ENCODE results near the gene PSTPIP2. TPM values are rescaled to one million over a fixed set of nuclear protein-coding genes. Genes with fewer than 3 reads are reported as not detected.

PSTPIP2 gene
- 0.24 to 0.39 TPM (median 0.28 TPM) in 5 replicates for total RNA-seq (2022; extraction: Qiagen RNA extraction; ENCODE audit: low read depth)

GRCh38 chr18:46071653-46072375 is at the start of gene PSTPIP2:
Gene PSTPIP2 (minus strand): TSS chr18:46072260. CDS start chr18:46072188, 72 bp downstream.

GRCh38 chr18:46104128-46104911 is 32.3 kb upstream of the PSTPIP2 start, which contains the start of gene HAUS1:
Gene HAUS1 (plus strand): TSS chr18:46104385. CDS start chr18:46104412, 27 bp downstream.

GRCh38 chr18:46097801-46098615 is 25.9 kb upstream of the PSTPIP2 start, which contains the start of gene ATP5F1A:
Gene ATP5F1A (minus strand): TSS chr18:46098296. CDS start chr18:46098231, 65 bp downstream.

GRCh38 chr18:45967007-45967706 is 104.9 kb downstream of the PSTPIP2 start, which contains the start of gene EPG5:
Gene EPG5 (minus strand): TSS chr18:45967329. CDS start chr18:45967239, 90 bp downstream.

Other genes starting within 250 kb of the PSTPIP2 start
- gene SIGLEC15, start 246.6 kb downstream of the PSTPIP2 start, total RNA-seq (2022; extraction: Qiagen RNA extraction; ENCODE audit: low read depth) = 0.05 to 0.44 TPM (median 0.08 TPM) in 4 of 5 replicates, not detected in the other
- gene EPG5, start 104.9 kb downstream of the PSTPIP2 start, total RNA-seq (2022; extraction: Qiagen RNA extraction; ENCODE audit: low read depth) = 3.3 to 5.6 TPM (median 4.7 TPM) in 5 replicates
- gene ATP5F1A, start 26.0 kb upstream of the PSTPIP2 start, total RNA-seq (2022; extraction: Qiagen RNA extraction; ENCODE audit: low read depth) = 308 to 328 TPM (median 314 TPM) in 5 replicates
- gene HAUS1, start 32.1 kb upstream of the PSTPIP2 start, total RNA-seq (2022; extraction: Qiagen RNA extraction; ENCODE audit: low read depth) = 30.9 to 55.6 TPM (median 38.1 TPM) in 5 replicates